Upper lobe of left lung (tissue), 4 donors: ENCODE data around the gene NOTCH3.

Experiments
- CTCF ChIP-seq, 6 experiments: fragments of 450-650 bp in 4 of 6; fragments of 200-600 bp in 2 of 6; sonication (generic) in 2 of 6; IDR thresholded peaks; one replicate each; pipeline ENCODE4 v1.5.1; 2016 to 2019; ENCODE audit warnings: antibody characterized with exemption in 6 of 6
- POLR2A ChIP-seq, 4 donors: fragments of 450-650 bp; IDR thresholded peaks; one replicate each; pipeline ENCODE4 v1.5.1; 2016 to 2017; ENCODE audit warnings: antibody characterized with exemption in 4 of 4, mild to moderate bottlenecking in 2 of 4
- POLR2AphosphoS5 ChIP-seq, 2 donors: sonication (generic); formaldehyde crosslinking; IDR thresholded peaks; one replicate each; pipeline ENCODE4 v1.5.1; 2017; ENCODE audit warnings: antibody characterized with exemption in 2 of 2

GRCh38 chr19:15241259-15241910 is 40.6 kb upstream of the NOTCH3 start:
- TF ChIP-seq CTCF (IDR thresholded peaks at IDR 0.05) (no peak), POLR2A (IDR thresholded peaks at IDR 0.05) (no peak), POLR2AphosphoS5 (IDR thresholded peaks at IDR 0.05) (no peak)
